ENCODE results near the gene CARS2.
"Not testable (repeated sequence)": the region's sequence is repeated elsewhere in the genome, so short reads cannot be mapped to it uniquely, and the experiment has no call there.

The CARS2 gene

GRCh38 chr13:110683203-110683883, 22.6 kb downstream of the CARS2 start:
- peaks cover 34% of the 10 kb centered on the region for H3K36me3 Mint-ChIP-seq
- peak overlapping the region; percentile 49 for H3K27ac Mint-ChIP-seq
- CTCF ChIA-PET, result interaction anchor here (0.6 to 2.3 kb wide), 12 partner anchors 8 to 197 kb away, joined by 3 to 12 read pairs (median 4); no protein-coding TSS in a partner anchor
- peak; percentile 54 for DNase-seq
- no peaks in the 10 kb centered on the region for H3K9me3 Mint-ChIP-seq
- H3K27me3 Mint-ChIP-seq, result no peaks in the 10 kb centered on the region
- H3K4me1 Mint-ChIP-seq, result no peaks in the 10 kb centered on the region
- no peak overlapping the region for H3K4me3 Mint-ChIP-seq

GRCh38 chr13:110682746-110683145, 23.2 kb downstream of the CARS2 start:
- no peak for DNase-seq
- H3K4me1 Mint-ChIP-seq, result no peaks in the 10 kb centered on the region
- no peaks in the 10 kb centered on the region for H3K9me3 Mint-ChIP-seq
- H3K27ac Mint-ChIP-seq, result no peak overlapping the region
- H3K4me3 Mint-ChIP-seq, result no peak overlapping the region
- no peaks in the 10 kb centered on the region for H3K27me3 Mint-ChIP-seq
- peaks cover 39% of the 10 kb centered on the region for H3K36me3 Mint-ChIP-seq
- CTCF ChIA-PET, result interaction anchor here (0.7 to 2.3 kb wide), 9 partner anchors 19 to 198 kb away, joined by 3 to 12 read pairs (median 3); no protein-coding TSS in a partner anchor

GRCh38 chr13:110681868-110682550, 23.9 kb downstream of the CARS2 start:
- H3K9me3 Mint-ChIP-seq, result no peaks in the 10 kb centered on the region
- no peak overlapping the region for H3K4me3 Mint-ChIP-seq
- no peak overlapping the region for H3K27ac Mint-ChIP-seq
- H3K4me1 Mint-ChIP-seq, result no peaks in the 10 kb centered on the region
- peaks cover 38% of the 10 kb centered on the region for H3K36me3 Mint-ChIP-seq
- DNase-seq, result no peak
- CTCF ChIA-PET, result interaction anchor here (1.0 to 1.2 kb wide), 3 partner anchors 10 to 112 kb away, joined by 3 to 4 read pairs (median 3); no protein-coding TSS in a partner anchor
- no peaks in the 10 kb centered on the region for H3K27me3 Mint-ChIP-seq

- Mint-ChIP-seq H3K4me3 (no peak overlapping the region), H3K27ac (no peak overlapping the region), H3K4me1 (no peaks in the 10 kb centered on the region), H3K9me3 (no peaks in the 10 kb centered on the region), H3K27me3 (no peaks in the 10 kb centered on the region), H3K36me3 (peaks cover 46% of the 10 kb centered on the region)
- DNase-seq, result peak; percentile 39
- CTCF ChIA-PET, result interaction anchor here (1.2 kb wide), 1 partner anchor 11 kb away, joined by 3 read pairs; no protein-coding TSS in a partner anchor
Observed at GRCh38 chr13:110680852-110681251, 25.1 kb downstream of the CARS2 start.

DNA sequence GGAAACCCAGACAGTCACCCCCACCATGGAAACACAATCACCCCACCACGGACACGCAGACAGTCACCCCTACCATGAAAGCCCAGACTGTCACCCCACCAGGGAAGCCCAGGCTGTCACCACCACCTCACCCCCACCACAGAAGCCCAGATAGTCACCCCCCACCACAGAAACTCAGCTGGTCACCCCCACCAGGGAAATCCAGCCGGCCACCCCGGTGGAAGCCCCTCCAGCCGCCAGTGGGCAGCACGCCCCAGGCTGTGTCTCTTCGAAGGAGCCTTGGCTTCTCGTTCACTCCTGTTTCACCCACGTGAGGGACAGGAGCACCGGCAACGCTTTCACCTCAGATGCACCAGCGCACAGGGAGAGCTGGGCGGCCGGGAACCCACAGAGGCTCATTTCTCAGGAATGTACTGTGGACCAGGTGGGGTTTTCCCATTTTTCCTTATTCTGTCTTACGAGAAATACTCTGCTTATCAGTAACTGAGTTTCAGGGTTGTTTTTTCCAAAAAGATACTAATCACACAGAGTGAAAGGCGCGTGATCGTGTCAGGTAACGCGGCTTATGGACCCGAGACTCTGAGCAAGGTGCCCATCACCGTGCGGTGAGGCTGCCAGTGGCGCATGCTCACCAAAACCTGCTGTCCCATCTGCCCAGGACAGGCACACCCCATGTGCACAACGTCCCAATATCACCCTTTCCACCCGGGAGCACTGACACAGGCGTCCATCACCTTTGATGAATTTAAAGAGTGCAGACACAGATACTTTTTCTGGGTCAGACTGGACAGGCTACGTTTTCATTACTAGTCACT, 28.0 kb downstream of the CARS2 start:
- H3K27ac Mint-ChIP-seq, result no peak overlapping the region
- DNase-seq, result no peak

DNA sequence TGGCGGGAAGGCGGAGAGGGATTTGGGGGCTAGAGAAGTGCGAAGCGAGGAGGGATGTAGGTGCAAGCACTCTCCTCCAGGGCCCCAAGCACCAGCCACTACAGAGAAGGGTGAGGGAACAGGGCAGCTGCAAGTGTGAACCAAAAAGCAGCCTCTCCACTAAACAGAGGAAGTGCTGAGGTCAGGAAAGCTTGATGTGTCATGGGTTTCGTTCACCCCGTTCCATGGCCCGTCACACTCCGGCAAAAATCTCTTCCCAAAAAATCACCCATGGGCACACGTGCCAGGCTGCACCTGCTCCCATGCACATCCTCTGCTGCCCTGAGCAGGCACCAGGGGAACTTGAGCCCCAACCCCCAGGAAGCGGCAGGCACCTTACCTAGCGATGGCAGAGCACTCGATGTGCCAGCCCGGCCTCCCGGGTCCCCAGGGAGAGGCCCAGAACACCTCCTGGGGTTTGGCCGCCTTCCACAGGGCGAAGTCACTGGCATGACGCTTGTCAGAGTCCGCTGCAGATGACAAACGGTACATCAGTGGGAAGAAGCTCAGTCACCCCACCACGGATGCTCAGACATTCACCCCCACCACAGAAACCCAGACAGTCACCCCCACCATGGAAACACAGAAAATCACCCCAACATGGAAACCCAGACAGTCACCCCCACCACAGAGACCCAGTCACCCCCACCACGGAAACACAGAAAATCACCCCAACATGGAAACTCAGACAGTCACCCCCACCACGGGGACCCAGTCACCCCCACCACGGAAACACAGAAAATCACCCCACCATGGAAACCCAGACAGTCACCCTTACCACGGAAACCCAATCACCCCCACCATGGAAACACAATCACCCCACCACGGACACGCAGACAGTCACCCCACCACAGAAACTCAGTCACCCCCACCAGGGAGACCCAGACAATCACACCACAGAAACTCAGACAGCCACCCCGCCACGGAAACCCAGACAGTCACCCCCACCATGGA, 29.0 kb downstream of the CARS2 start:
- Mint-ChIP-seq H3K4me3 (no peak overlapping the region), H3K27ac (no peak overlapping the region), H3K36me3 (peaks cover 55% of the 10 kb centered on the region), H3K9me3 (no peaks in the 10 kb centered on the region), H3K27me3 (no peaks in the 10 kb centered on the region), H3K4me1 (no peaks in the 10 kb centered on the region)
- DNase-seq, result no peak
- CTCF ChIA-PET, result no interaction called here

More for the DNA sequence above, 28.0 kb downstream of the CARS2 start:
- H3K36me3 Mint-ChIP-seq, result peaks cover 52% of the 10 kb centered on the region
- no peaks in the 10 kb centered on the region for H3K4me1 Mint-ChIP-seq
- no peak overlapping the region for H3K4me3 Mint-ChIP-seq
- no peaks in the 10 kb centered on the region for H3K9me3 Mint-ChIP-seq
- no peaks in the 10 kb centered on the region for H3K27me3 Mint-ChIP-seq
- CTCF ChIA-PET, result no interaction called here

GRCh38 chr13:110669814-110670213, 36.1 kb downstream of the CARS2 start:
- H3K36me3 Mint-ChIP-seq, result peaks cover 66% of the 10 kb centered on the region
- H3K4me3 Mint-ChIP-seq, result not testable (repeated sequence)

GRCh38 chr13:110669036-110669435, 36.9 kb downstream of the CARS2 start:
- no peak overlapping the region for H3K4me3 Mint-ChIP-seq
- H3K27me3 Mint-ChIP-seq, result no peaks in the 10 kb centered on the region
- H3K4me1 Mint-ChIP-seq, result no peaks in the 10 kb centered on the region
- H3K36me3 Mint-ChIP-seq, result peaks cover 63% of the 10 kb centered on the region
- no peaks in the 10 kb centered on the region for H3K9me3 Mint-ChIP-seq
- H3K27ac Mint-ChIP-seq, result no peak overlapping the region
- no peak for DNase-seq
- CTCF ChIA-PET, result no interaction called here

More at GRCh38 chr13:110669814-110670213, 36.1 kb downstream of the CARS2 start:
- DNase-seq, H3K27ac Mint-ChIP-seq, H3K27me3 Mint-ChIP-seq, CTCF ChIA-PET, H3K9me3 Mint-ChIP-seq, H3K4me1 Mint-ChIP-seq: not testable (repeated sequence)

- Mint-ChIP-seq H3K27me3 (no peaks in the 10 kb centered on the region), H3K4me1 (no peaks in the 10 kb centered on the region), H3K4me3 (no peak overlapping the region), H3K36me3 (peaks cover 70% of the 10 kb centered on the region), H3K27ac (no peak overlapping the region), H3K9me3 (no peaks in the 10 kb centered on the region)
- CTCF ChIA-PET, result no interaction called here
- no peak for DNase-seq
Observed at GRCh38 chr13:110666255-110666533, 39.7 kb downstream of the CARS2 start.

GRCh38 chr13:110665491-110666254, 40.2 kb downstream of the CARS2 start:
- Mint-ChIP-seq H3K27me3 (no peaks in the 10 kb centered on the region), H3K27ac (no peak overlapping the region), H3K9me3 (no peaks in the 10 kb centered on the region), H3K4me1 (no peaks in the 10 kb centered on the region), H3K4me3 (no peak overlapping the region), H3K36me3 (peaks cover 68% of the 10 kb centered on the region)
- no peak for DNase-seq
- CTCF ChIA-PET, result no interaction called here

- Mint-ChIP-seq H3K4me3 (no peak overlapping the region), H3K27me3 (no peaks in the 10 kb centered on the region), H3K4me1 (no peaks in the 10 kb centered on the region), H3K36me3 (peaks cover 73% of the 10 kb centered on the region), H3K9me3 (no peaks in the 10 kb centered on the region), H3K27ac (no peak overlapping the region)
- no peak for DNase-seq
- CTCF ChIA-PET, result no interaction called here
Observed at GRCh38 chr13:110664673-110665072, 41.2 kb downstream of the CARS2 start.

DNA sequence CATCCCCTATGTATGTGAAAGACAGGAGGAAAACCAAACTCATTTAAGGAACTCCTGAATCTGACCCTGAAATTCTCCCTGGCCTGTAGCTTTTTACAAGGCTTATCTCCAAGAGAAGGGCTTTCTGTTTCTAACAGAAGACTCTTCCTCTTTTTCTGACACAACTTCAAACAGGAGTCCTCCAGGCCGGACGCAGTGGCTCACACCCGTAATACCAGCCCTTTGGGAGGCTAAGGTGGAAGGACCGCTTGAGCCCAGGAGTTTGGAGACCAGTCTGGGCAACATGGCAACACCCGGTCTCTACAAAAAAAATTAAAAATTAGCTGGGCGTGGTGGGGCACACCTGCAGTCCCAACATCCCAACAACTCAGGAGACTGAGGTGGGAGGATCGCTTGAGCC, 41.9 kb downstream of the CARS2 start:
- Mint-ChIP-seq H3K4me3 (no peak overlapping the region), H3K27ac (no peak overlapping the region), H3K27me3 (no peaks in the 10 kb centered on the region), H3K36me3 (peaks cover 74% of the 10 kb centered on the region), H3K9me3 (no peaks in the 10 kb centered on the region), H3K4me1 (peaks cover 4% of the 10 kb centered on the region)
- no peak for DNase-seq
- CTCF ChIA-PET, result no interaction called here

DNA sequence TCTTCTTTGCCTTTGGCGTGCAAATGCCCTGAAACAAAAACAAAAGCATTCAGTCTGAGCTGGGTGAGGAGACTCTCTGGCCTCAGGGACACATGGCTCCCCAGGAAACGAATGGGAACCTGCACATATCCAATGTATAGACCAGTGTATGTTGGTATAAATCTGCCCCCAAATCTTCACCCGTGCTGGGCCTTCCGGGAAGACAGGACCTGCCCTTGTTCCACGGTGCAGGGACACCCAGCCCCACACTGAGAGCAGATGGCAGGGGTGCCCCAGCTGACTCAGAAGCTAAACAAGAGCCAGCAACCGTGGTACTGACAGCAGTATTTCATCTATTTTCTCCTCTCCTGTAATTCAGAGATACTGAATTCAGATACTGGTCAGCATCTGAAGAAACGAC, 42.4 kb downstream of the CARS2 start:
- H3K4me1 Mint-ChIP-seq, result peaks cover 9% of the 10 kb centered on the region
- H3K27me3 Mint-ChIP-seq, result no peaks in the 10 kb centered on the region
- peaks cover 71% of the 10 kb centered on the region for H3K36me3 Mint-ChIP-seq
- no peak overlapping the region for H3K4me3 Mint-ChIP-seq
- DNase-seq, result no peak
- no peak overlapping the region for H3K27ac Mint-ChIP-seq
- CTCF ChIA-PET, result no interaction called here
- H3K9me3 Mint-ChIP-seq, result no peaks in the 10 kb centered on the region

All from activated naive CD4-positive, alpha-beta T cell treated with anti-CD3 and anti-CD28 coated beads, Interleukin-2, amount 10 ng/mL, durations not matched to agents 7 days and 5 days (primary cell).